Testis (tissue), 3 donors: ENCODE data around the gene KIF5C. TPM values are rescaled to one million over a fixed set of nuclear protein-coding genes. Genes with fewer than 3 reads are reported as not detected.

ENCODE experiments used
- DNase-seq: peaks from one replicate; pipeline ENCODE4 v3.0.0-alpha.2; 2019
- H3K27ac ChIP-seq, 2 donors: fragments of 200-600 bp; sonication (generic); one replicate each; pipeline ENCODE4 v1.5.1; 2019
- H3K27me3 ChIP-seq: fragments of 200-600 bp; sonication (generic); one replicate; pipeline ENCODE4 v1.5.1; 2019
- H3K36me3 ChIP-seq: fragments of 200-600 bp; sonication (generic); one replicate; pipeline ENCODE4 v1.5.1; 2017; ENCODE audit warnings: low read depth; ENCODE audit errors: missing control alignments
- H3K4me1 ChIP-seq: fragments of 200-600 bp; sonication (generic); one replicate; pipeline ENCODE4 v1.5.1; 2019
- H3K4me3 ChIP-seq, 2 donors: fragments of 200-600 bp; sonication (generic); one replicate each; pipeline ENCODE4 v1.5.1; 2017 to 2019
- H3K9me3 ChIP-seq: fragments of 200-600 bp; sonication (generic); one replicate; pipeline ENCODE4 v1.5.1; 2017
- CTCF ChIP-seq, 3 experiments: fragments of 450-650 bp in 2 of 3; fragments of 200-600 bp in 1 of 3; sonication (generic) in 1 of 3; IDR thresholded peaks; one replicate each; pipeline ENCODE4 v1.5.1; 2016 to 2019; ENCODE audit warnings: antibody characterized with exemption in 3 of 3, mild to moderate bottlenecking in 2 of 3, moderate library complexity in 1 of 3
- POLR2A ChIP-seq: fragments of 450-650 bp; IDR thresholded peaks from one replicate; pipeline ENCODE4 v1.6.1; 2017; ENCODE audit warnings: antibody characterized with exemption, mild to moderate bottlenecking, moderate library complexity
- WGBS, 2 donors: methylation state at CpG; one replicate each; pipeline ENCODE4 v1.1.5; 2018; 5-methylcytosine and 5-hydroxymethylcytosine counted together
- intact Hi-C: fragments of 100-400 bp; cut with DNase I; formaldehyde crosslinking; loops from one replicate; pipeline ENCODE4 v1.15.1; 2023; ENCODE audit warnings: low total_unique reads
- polyA plus RNA-seq: library from polyadenylated mRNA; stranded (reverse); fragments of 350-450 nt; fragmentation: Illumina TruSeq; extraction: RNeasy Lipid Tissue Mini Kit (QIAGEN cat#74804); gene quantifications from one replicate; pipeline ENCODE4 v1.2.3, GENCODE V29; 2014; ENCODE audit warnings: low read depth, low replicate concordance; ENCODE audit not compliant: insufficient read depth
- total RNA-seq, 2 donors: library from RNA; depleted of rRNA; stranded (reverse); fragments of >200 nt; gene quantifications; one replicate each; pipeline ENCODE4 v1.2.3, GENCODE V29; 2016

Gene KIF5C
- total and polyA plus RNA-seq, 3 donors from 2014 or later, result 57.0 to 159 (median 146) TPM

- TF ChIP-seq CTCF (IDR thresholded peaks at IDR 0.05) (no peak), POLR2A (no peak)
- H3K27me3 ChIP-seq, result no peaks in the 10 kb centered on the region
- no peak overlapping the region for H3K27ac ChIP-seq
- H3K4me3 ChIP-seq, result no peak overlapping the region
- no peaks in the 10 kb centered on the region for H3K36me3 ChIP-seq
- no peak for DNase-seq
- 78 to 82% methylated on average over 9 of the region's 9 CpGs for WGBS, 2 donors
- H3K4me1 ChIP-seq, result peaks cover 37% of the 10 kb centered on the region
- intact Hi-C loops, result no loop called here
- H3K9me3 ChIP-seq, result no peaks in the 10 kb centered on the region
These were observed 55.2 kb downstream of the KIF5C start for GRCh38 chr2:148930046-148930775.

- no peaks in the 10 kb centered on the region for H3K9me3 ChIP-seq
- H3K27me3 ChIP-seq, result no peaks in the 10 kb centered on the region
- DNase-seq, result peak; percentile 84
- no peak overlapping the region for H3K4me3 ChIP-seq
- TF ChIP-seq POLR2A (no peak), CTCF (IDR thresholded peaks at IDR 0.05) (no peak)
- WGBS, 2 donors, result 44 to 48% methylated on average over 7 of the region's 7 CpGs
- intact Hi-C loops, result no loop called here
- peaks cover 22% of the 10 kb centered on the region for H3K4me1 ChIP-seq
- no peak overlapping the region for H3K27ac ChIP-seq
- H3K36me3 ChIP-seq, result no peaks in the 10 kb centered on the region
These were observed 57.5 kb downstream of the KIF5C start for GRCh38 chr2:148932536-148932935.

- no peaks in the 10 kb centered on the region for H3K36me3 ChIP-seq
- peaks cover 16% of the 10 kb centered on the region for H3K4me1 ChIP-seq
- no peak overlapping the region for H3K27ac ChIP-seq
- intact Hi-C loops, result no loop called here
- 95% methylated on average over 7 of the region's 7 CpGs for WGBS, 2 donors
- H3K27me3 ChIP-seq, result no peaks in the 10 kb centered on the region
- no peaks in the 10 kb centered on the region for H3K9me3 ChIP-seq
- no peak for TF ChIP-seq POLR2A
- TF ChIP-seq CTCF (IDR thresholded peaks at IDR 0.05), result no peak
- H3K4me3 ChIP-seq, result no peak overlapping the region
- DNase-seq, result no peak
These were observed 58.4 kb downstream of the KIF5C start for GRCh38 chr2:148933456-148933855.

- WGBS, 2 donors, result 81 to 82% methylated on average over 5 of the region's 5 CpGs
- no peak for TF ChIP-seq CTCF (IDR thresholded peaks at IDR 0.05)
- no peak for TF ChIP-seq POLR2A
- Histone ChIP-seq H3K4me1 (peaks cover 5% of the 10 kb centered on the region), H3K36me3 (no peaks in the 10 kb centered on the region), H3K4me3 (no peak overlapping the region), H3K27me3 (no peaks in the 10 kb centered on the region), H3K27ac (no peak overlapping the region), H3K9me3 (no peaks in the 10 kb centered on the region)
- no peak for DNase-seq
- intact Hi-C loops, result no loop called here
These were observed 60.8 kb downstream of the KIF5C start for GRCh38 chr2:148935791-148936190.
